TTC549 (cell line): ENCODE measurements around the gene MYO1D.
"Not testable (repeated sequence)": the region's sequence is repeated elsewhere in the genome, so short reads cannot be mapped to it uniquely, and the experiment has no call there.

Experiments used
- FAIRE-seq: peaks from 2 replicates; lab custom pipeline; 2012; peaks lifted over from hg19 to GRCh38; lab: Jason Lieb, UNC

The MYO1D gene

GRCh38 chr17:32773856-32774694 is 102.8 kb downstream of the MYO1D start:
- FAIRE-seq = no peak

GRCh38 chr17:32772453-32773025 is 104.4 kb downstream of the MYO1D start:
- no peak for FAIRE-seq

- no peak for FAIRE-seq
Observed at GRCh38 chr17:32771396-32771795, 105.5 kb downstream of the MYO1D start.

GRCh38 chr17:32769846-32770245 is 107.1 kb downstream of the MYO1D start:
- no peak for FAIRE-seq

GRCh38 chr17:32763855-32764439 is 113.0 kb downstream of the MYO1D start:
- FAIRE-seq = no peak

- FAIRE-seq = no peak
Observed at GRCh38 chr17:32759476-32759875, 117.4 kb downstream of the MYO1D start.

- no peak for FAIRE-seq
Observed at GRCh38 chr17:32757963-32758362, 119.0 kb downstream of the MYO1D start.

GRCh38 chr17:32756696-32757095 is 120.2 kb downstream of the MYO1D start:
- FAIRE-seq = no peak

GRCh38 chr17:32755045-32755805 is 121.7 kb downstream of the MYO1D start:
- peak; percentile 90 for FAIRE-seq

GRCh38 chr17:32752934-32753333 is 124.0 kb downstream of the MYO1D start:
- FAIRE-seq = no peak

GRCh38 chr17:32747856-32748255 is 129.1 kb downstream of the MYO1D start:
- no peak for FAIRE-seq

GRCh38 chr17:32746698-32747097 is 130.2 kb downstream of the MYO1D start:
- no peak for FAIRE-seq

- no peak for FAIRE-seq
Observed at GRCh38 chr17:32746280-32746679, 130.6 kb downstream of the MYO1D start.

- no peak for FAIRE-seq
Observed at GRCh38 chr17:32742681-32743538, 134.0 kb downstream of the MYO1D start.

- no peak for FAIRE-seq
Observed at GRCh38 chr17:32741381-32741780, 135.5 kb downstream of the MYO1D start.

- no peak for FAIRE-seq
Observed at GRCh38 chr17:32739722-32740121, 137.2 kb downstream of the MYO1D start.

GRCh38 chr17:32739151-32739550 is 137.8 kb downstream of the MYO1D start:
- FAIRE-seq = not testable (repeated sequence)

GRCh38 chr17:32733401-32733800 is 143.5 kb downstream of the MYO1D start:
- no peak for FAIRE-seq

GRCh38 chr17:32732900-32733299 is 144.0 kb downstream of the MYO1D start:
- no peak for FAIRE-seq

GRCh38 chr17:32732296-32732642 is 144.7 kb downstream of the MYO1D start:
- no peak for FAIRE-seq

- FAIRE-seq = no peak
Observed at GRCh38 chr17:32731556-32732295, 145.2 kb downstream of the MYO1D start.
